OCI-M2 (cell line): ENCODE measurements around the gene LRCH1.

Experiments
- DNase-seq: peaks from one replicate; lab custom pipeline; 2025; ENCODE audit not compliant: unreplicated experiment; lab: John Stamatoyannopoulos, UW

Gene LRCH1

GRCh38 chr13:46795321-46795720 lies 242.4 kb downstream of the LRCH1 start:
- no peak for DNase-seq

- DNase-seq, result no peak
Observed at GRCh38 chr13:46796129-46796514, 243.2 kb downstream of the LRCH1 start.

GRCh38 chr13:46796515-46797474 lies 243.8 kb downstream of the LRCH1 start, which contains the start of gene ESD:
TSS of gene ESD (minus strand) at chr13:46797161. CDS start at chr13:46791413, 5,748 bp downstream.
- DNase-seq, result peak; percentile 84

GRCh38 chr13:46797501-46798237 lies 244.7 kb downstream of the LRCH1 start:
- DNase-seq, result peak; percentile 53

- DNase-seq, result no peak
Observed at GRCh38 chr13:46799139-46799538, 246.2 kb downstream of the LRCH1 start.

GRCh38 chr13:46801858-46802257 lies 248.9 kb downstream of the LRCH1 start:
- no peak for DNase-seq
